HepG2 (cell line): ENCODE measurements around the gene EIF5. TPM values are rescaled to one million over a fixed set of nuclear protein-coding genes. Genes with fewer than 3 reads are reported as not detected.
A peak's percentile ranks its signal among the peaks of the same experiment; 100 is the strongest.

Source experiments
- ATF7-NPFF ChIP-seq: sonication (generic); formaldehyde crosslinking; IDR thresholded peaks from 2 replicates; pipeline ENCODE4 v1.8.1; 2023; ENCODE audit warnings: mild to moderate bottlenecking, low read depth, missing genetic modification reagents, moderate library complexity
- GLI4 ChIP-seq: sonication (generic); formaldehyde crosslinking; IDR thresholded peaks from 2 replicates; pipeline ENCODE4 v1.5.1; 2020; ENCODE audit warnings: missing genetic modification reagents, mild to moderate bottlenecking, moderate library complexity, borderline replicate concordance
- HNRNPUL1 ChIP-seq: fragments of 200-400 bp; formaldehyde crosslinking; IDR thresholded peaks from 2 replicates; pipeline ENCODE4 v1.6.1; 2017; ENCODE audit warnings: low read depth, mild to moderate bottlenecking, low read length, moderate library complexity
- KLF11 ChIP-seq: IDR thresholded peaks from 2 replicates; pipeline ENCODE4 v1.6.1; 2016; ENCODE audit warnings: missing compliant biosample characterization
- NCOA2 ChIP-seq: sonication (generic); formaldehyde crosslinking; IDR thresholded peaks from 2 replicates; pipeline ENCODE4 v1.8.0; 2022; ENCODE audit warnings: inconsistent platforms
- NFKB2 ChIP-seq: sonication (generic); formaldehyde crosslinking; IDR thresholded peaks from 2 replicates; pipeline ENCODE4 v1.4.0; 2020; ENCODE audit warnings: missing genetic modification reagents, borderline replicate concordance
- PTBP1 ChIP-seq: fragments of 200-400 bp; formaldehyde crosslinking; IDR thresholded peaks from 2 replicates; pipeline ENCODE4 v1.6.1; 2018; ENCODE audit warnings: low read length, low read depth; ENCODE audit not compliant: poor library complexity, severe bottlenecking
- XBP1 ChIP-seq: sonication (generic); formaldehyde crosslinking; IDR thresholded peaks from 2 replicates; pipeline ENCODE4 v1.5.0; 2020; ENCODE audit warnings: missing genetic modification reagents
- ZNF326 ChIP-seq: sonication (generic); formaldehyde crosslinking; IDR thresholded peaks from 2 replicates; pipeline ENCODE4 v1.4.0; 2020; ENCODE audit warnings: missing genetic modification reagents, borderline replicate concordance
- ZNF350 ChIP-seq: sonication (generic); formaldehyde crosslinking; IDR thresholded peaks from 2 replicates; pipeline ENCODE4 v1.4.0; 2020; ENCODE audit warnings: mild to moderate bottlenecking, low read depth, missing genetic modification reagents, borderline replicate concordance
- ZNF557 ChIP-seq: sonication (generic); formaldehyde crosslinking; IDR thresholded peaks from 2 replicates; pipeline ENCODE4 v1.4.0; 2020; ENCODE audit warnings: missing genetic modification reagents
- ZNF569 ChIP-seq: sonication (generic); formaldehyde crosslinking; IDR thresholded peaks from 2 replicates; pipeline ENCODE4 v1.5.0; 2020; ENCODE audit warnings: mild to moderate bottlenecking, missing genetic modification reagents, moderate library complexity, borderline replicate concordance
- ZNF629 ChIP-seq: sonication (generic); formaldehyde crosslinking; conservative IDR thresholded peaks from 2 replicates; pipeline ENCODE4 v1.5.0; 2020; ENCODE audit warnings: missing genetic modification reagents
- polyA plus RNA-seq, 8 experiments: library from polyadenylated mRNA; depleted of rRNA in 3 of 8; stranded (reverse) in 7 of 8; unstranded in 1 of 8; fragments of >200 nt; fragmentation: Illumina TruSeq in 4 of 8; extraction: Trizol in 4 of 8; gene quantifications; 2 replicates each; pipeline versions ENCODE4 v1.2.1 to v1.2.3, GENCODE V29; 2011 to 2016; ENCODE audit warnings: low read depth in 4 of 8, missing spikeins in 1 of 8, mixed read lengths in 1 of 8; ENCODE audit not compliant: insufficient read depth in 1 of 8
- total RNA-seq, 5 experiments: library from RNA; depleted of rRNA; stranded (reverse); fragments of >200 nt; fragmentation: Illumina TruSeq; extraction: Trizol; gene quantifications; 2 replicates each; pipeline ENCODE4 v1.2.3, GENCODE V29; 2016; ENCODE audit warnings: low read depth in 1 of 5
- TF ChIP-seq, protein P1 (sequence below): sonication (generic); formaldehyde crosslinking; IDR thresholded peaks from 2 replicates; pipeline ENCODE4 v1.9.0; 2021; ENCODE audit warnings: mild to moderate bottlenecking, missing genetic modification reagents
- TF ChIP-seq, protein P2 (sequence below): sonication (generic); formaldehyde crosslinking; IDR thresholded peaks from 2 replicates; pipeline ENCODE4 v1.4.0; 2020; ENCODE audit warnings: missing genetic modification reagents, borderline replicate concordance
- TF ChIP-seq, protein P3 (sequence below): sonication (generic); formaldehyde crosslinking; IDR thresholded peaks from 2 replicates; pipeline ENCODE4 v1.4.0; 2020; ENCODE audit warnings: missing genetic modification reagents, borderline replicate concordance

Gene EIF5
- total and polyA plus RNA-seq, 2 of the 13 experiments (the other 11 are each of a cell fraction or from before 2014, with no cell fraction given), result 189 to 281 TPM

DNA sequence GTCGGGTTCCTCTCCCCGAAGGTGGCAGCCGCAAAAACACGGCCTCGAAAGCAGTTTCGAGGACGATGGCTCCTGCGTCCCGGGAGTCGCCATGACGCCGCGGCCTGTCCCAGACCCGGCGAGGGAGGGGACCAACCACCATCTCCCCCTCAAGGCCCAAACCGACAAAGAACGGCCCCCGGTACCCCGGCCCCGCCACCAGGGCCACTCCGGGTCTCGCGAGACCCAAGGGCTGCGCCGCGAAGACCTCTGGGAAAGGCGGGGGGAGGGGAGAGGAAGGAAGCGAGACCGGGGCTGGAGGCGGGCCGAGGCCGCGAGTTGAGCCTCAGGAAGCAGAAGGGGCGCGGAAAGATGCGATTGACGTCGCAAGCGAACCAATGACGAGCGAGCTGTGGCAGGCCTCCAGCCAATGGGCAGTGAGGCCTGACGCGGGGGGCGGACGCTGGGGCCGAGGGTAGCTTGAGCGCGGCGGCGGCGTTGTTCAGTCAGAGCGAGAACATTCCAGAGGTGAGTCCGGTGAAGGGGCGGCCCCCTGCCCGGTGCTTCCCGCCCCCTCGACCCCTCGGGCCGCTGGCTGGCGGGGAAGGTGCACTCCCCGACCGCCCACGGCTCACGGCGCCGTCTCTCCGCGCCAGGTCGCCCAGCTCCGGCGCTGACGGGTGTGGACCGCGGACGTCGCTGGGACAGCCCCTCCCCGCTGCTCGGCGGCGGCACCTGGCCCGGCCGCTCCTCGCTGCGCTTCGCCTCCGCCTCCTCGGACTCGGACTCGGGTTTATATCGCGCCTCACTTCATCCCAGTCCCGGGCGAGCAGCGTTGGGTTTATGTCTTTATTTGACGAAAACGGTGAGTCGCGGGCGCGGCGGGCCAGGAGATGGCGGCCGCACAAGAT is at the start of gene EIF5 (continued):
- TF ChIP-seq, protein P1, sequence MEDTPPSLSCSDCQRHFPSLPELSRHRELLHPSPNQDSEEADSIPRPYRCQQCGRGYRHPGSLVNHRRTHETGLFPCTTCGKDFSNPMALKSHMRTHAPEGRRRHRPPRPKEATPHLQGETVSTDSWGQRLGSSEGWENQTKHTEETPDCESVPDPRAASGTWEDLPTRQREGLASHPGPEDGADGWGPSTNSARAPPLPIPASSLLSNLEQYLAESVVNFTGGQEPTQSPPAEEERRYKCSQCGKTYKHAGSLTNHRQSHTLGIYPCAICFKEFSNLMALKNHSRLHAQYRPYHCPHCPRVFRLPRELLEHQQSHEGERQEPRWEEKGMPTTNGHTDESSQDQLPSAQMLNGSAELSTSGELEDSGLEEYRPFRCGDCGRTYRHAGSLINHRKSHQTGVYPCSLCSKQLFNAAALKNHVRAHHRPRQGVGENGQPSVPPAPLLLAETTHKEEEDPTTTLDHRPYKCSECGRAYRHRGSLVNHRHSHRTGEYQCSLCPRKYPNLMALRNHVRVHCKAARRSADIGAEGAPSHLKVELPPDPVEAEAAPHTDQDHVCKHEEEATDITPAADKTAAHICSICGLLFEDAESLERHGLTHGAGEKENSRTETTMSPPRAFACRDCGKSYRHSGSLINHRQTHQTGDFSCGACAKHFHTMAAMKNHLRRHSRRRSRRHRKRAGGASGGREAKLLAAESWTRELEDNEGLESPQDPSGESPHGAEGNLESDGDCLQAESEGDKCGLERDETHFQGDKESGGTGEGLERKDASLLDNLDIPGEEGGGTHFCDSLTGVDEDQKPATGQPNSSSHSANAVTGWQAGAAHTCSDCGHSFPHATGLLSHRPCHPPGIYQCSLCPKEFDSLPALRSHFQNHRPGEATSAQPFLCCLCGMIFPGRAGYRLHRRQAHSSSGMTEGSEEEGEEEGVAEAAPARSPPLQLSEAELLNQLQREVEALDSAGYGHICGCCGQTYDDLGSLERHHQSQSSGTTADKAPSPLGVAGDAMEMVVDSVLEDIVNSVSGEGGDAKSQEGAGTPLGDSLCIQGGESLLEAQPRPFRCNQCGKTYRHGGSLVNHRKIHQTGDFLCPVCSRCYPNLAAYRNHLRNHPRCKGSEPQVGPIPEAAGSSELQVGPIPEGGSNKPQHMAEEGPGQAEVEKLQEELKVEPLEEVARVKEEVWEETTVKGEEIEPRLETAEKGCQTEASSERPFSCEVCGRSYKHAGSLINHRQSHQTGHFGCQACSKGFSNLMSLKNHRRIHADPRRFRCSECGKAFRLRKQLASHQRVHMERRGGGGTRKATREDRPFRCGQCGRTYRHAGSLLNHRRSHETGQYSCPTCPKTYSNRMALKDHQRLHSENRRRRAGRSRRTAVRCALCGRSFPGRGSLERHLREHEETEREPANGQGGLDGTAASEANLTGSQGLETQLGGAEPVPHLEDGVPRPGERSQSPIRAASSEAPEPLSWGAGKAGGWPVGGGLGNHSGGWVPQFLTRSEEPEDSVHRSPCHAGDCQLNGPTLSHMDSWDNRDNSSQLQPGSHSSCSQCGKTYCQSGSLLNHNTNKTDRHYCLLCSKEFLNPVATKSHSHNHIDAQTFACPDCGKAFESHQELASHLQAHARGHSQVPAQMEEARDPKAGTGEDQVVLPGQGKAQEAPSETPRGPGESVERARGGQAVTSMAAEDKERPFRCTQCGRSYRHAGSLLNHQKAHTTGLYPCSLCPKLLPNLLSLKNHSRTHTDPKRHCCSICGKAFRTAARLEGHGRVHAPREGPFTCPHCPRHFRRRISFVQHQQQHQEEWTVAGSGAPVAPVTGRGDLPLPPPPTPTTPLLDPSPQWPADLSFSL (CRISPR knock-in tag), result no peak
- TF ChIP-seq, protein P2, sequence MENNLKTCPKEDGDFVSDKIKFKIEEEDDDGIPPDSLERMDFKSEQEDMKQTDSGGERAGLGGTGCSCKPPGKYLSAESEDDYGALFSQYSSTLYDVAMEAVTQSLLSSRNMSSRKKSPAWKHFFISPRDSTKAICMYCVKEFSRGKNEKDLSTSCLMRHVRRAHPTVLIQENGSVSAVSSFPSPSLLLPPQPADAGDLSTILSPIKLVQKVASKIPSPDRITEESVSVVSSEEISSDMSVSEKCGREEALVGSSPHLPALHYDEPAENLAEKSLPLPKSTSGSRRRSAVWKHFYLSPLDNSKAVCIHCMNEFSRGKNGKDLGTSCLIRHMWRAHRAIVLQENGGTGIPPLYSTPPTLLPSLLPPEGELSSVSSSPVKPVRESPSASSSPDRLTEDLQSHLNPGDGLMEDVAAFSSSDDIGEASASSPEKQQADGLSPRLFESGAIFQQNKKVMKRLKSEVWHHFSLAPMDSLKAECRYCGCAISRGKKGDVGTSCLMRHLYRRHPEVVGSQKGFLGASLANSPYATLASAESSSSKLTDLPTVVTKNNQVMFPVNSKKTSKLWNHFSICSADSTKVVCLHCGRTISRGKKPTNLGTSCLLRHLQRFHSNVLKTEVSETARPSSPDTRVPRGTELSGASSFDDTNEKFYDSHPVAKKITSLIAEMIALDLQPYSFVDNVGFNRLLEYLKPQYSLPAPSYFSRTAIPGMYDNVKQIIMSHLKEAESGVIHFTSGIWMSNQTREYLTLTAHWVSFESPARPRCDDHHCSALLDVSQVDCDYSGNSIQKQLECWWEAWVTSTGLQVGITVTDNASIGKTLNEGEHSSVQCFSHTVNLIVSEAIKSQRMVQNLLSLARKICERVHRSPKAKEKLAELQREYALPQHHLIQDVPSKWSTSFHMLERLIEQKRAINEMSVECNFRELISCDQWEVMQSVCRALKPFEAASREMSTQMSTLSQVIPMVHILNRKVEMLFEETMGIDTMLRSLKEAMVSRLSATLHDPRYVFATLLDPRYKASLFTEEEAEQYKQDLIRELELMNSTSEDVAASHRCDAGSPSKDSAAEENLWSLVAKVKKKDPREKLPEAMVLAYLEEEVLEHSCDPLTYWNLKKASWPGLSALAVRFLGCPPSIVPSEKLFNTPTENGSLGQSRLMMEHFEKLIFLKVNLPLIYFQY (CRISPR knock-in tag), result peak; percentile 85; the same call in 1 of the 2 replicates
- TF ChIP-seq HNRNPUL1, result no peak
- no peak for TF ChIP-seq ZNF557 (CRISPR knock-in tag)
- no peak for TF ChIP-seq ZNF326 (CRISPR knock-in tag)
- TF ChIP-seq GLI4 (CRISPR knock-in tag), result peak; percentile 50; the same call in 1 of the 2 replicates
- TF ChIP-seq XBP1 (CRISPR knock-in tag), result 0 out of 2 replicates have a peak, but pooled peaks have one; percentile 52
- TF ChIP-seq ZNF569 (CRISPR knock-in tag), result no peak
- peak; percentile 33 for TF ChIP-seq NCOA2 (CRISPR knock-in tag)
- TF ChIP-seq ATF7-NPFF (CRISPR knock-in tag), result peak; percentile 72
- TF ChIP-seq KLF11 (CRISPR knock-in tag), result no peak
- TF ChIP-seq ZNF350 (CRISPR knock-in tag), result peak; percentile 56; the same call in 1 of the 2 replicates
- TF ChIP-seq, protein P3, sequence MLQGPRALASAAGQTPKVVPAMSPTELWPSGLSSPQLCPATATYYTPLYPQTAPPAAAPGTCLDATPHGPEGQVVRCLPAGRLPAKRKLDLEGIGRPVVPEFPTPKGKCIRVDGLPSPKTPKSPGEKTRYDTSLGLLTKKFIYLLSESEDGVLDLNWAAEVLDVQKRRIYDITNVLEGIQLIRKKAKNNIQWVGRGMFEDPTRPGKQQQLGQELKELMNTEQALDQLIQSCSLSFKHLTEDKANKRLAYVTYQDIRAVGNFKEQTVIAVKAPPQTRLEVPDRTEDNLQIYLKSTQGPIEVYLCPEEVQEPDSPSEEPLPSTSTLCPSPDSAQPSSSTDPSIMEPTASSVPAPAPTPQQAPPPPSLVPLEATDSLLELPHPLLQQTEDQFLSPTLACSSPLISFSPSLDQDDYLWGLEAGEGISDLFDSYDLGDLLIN (CRISPR knock-in tag), result peak; percentile 60; the same call in 1 of the 2 replicates
- TF ChIP-seq PTBP1, result no peak
- peak; percentile 4; the same call in 1 of the 2 replicates for TF ChIP-seq ZNF629 (CRISPR knock-in tag)
- TF ChIP-seq NFKB2 (CRISPR knock-in tag), result peak; percentile 57; the same call in 1 of the 2 replicates
